Limb (tissue), 2 donors: ENCODE data around the gene FBXO45.
"Not testable (repeated sequence)": the region's sequence is repeated elsewhere in the genome, so short reads cannot be mapped to it uniquely, and the experiment has no call there.

ENCODE experiments used
- DNase-seq, 2 donors: peaks; one replicate each; pipeline ENCODE4 v3.0.0-alpha.2; 2016; ENCODE audit errors: extremely low spot score in 2 of 2

Gene FBXO45

GRCh38 chr3:196568246-196569002 is at the start of gene FBXO45, which contains the start of gene WDR53:
TSS of gene FBXO45 (plus strand) at chr3:196568660. CDS start at chr3:196568985, 325 bp downstream.
TSS of gene WDR53 (minus strand) at chr3:196568554. CDS start at chr3:196561475, 7,079 bp downstream.
- peak; percentile 95 to 96 for DNase-seq

- no peak for DNase-seq
Observed at GRCh38 chr3:196518966-196519717, 49.3 kb upstream of the FBXO45 start.

GRCh38 chr3:196519718-196520082 is 48.8 kb upstream of the FBXO45 start:
- DNase-seq, result no peak

GRCh38 chr3:196521291-196521690 is 47.2 kb upstream of the FBXO45 start:
- not testable (repeated sequence) for DNase-seq

GRCh38 chr3:196523841-196524240 is 44.6 kb upstream of the FBXO45 start:
- DNase-seq, result no peak

GRCh38 chr3:196524527-196524926 is 43.9 kb upstream of the FBXO45 start:
- no peak for DNase-seq

- DNase-seq, result no peak
Observed at GRCh38 chr3:196525141-196525540, 43.3 kb upstream of the FBXO45 start.

GRCh38 chr3:196528639-196529233 is 39.7 kb upstream of the FBXO45 start:
- peak; percentile 33 to 84 for DNase-seq

- no peak for DNase-seq
Observed at GRCh38 chr3:196531418-196531817, 37.0 kb upstream of the FBXO45 start.

GRCh38 chr3:196533260-196533681 is 35.2 kb upstream of the FBXO45 start:
- DNase-seq, result no peak

- peak; percentile 36 to 46 for DNase-seq
Observed at GRCh38 chr3:196537319-196537984, 31.0 kb upstream of the FBXO45 start.

GRCh38 chr3:196541684-196542445 is 26.6 kb upstream of the FBXO45 start:
- no peak for DNase-seq

GRCh38 chr3:196544491-196544992 is 23.9 kb upstream of the FBXO45 start:
- DNase-seq, result no peak

- DNase-seq, result no peak
Observed at GRCh38 chr3:196546537-196546936, 21.9 kb upstream of the FBXO45 start.

- no peak for DNase-seq
Observed at GRCh38 chr3:196547067-196547466, 21.4 kb upstream of the FBXO45 start.

- not testable (repeated sequence) for DNase-seq
Observed at GRCh38 chr3:196549312-196549711, 19.1 kb upstream of the FBXO45 start.

GRCh38 chr3:196550172-196550571 is 18.3 kb upstream of the FBXO45 start:
- DNase-seq, result not testable (repeated sequence)

- DNase-seq, result no peak
Observed at GRCh38 chr3:196552253-196552652, 16.2 kb upstream of the FBXO45 start.

GRCh38 chr3:196553551-196553950 is 14.9 kb upstream of the FBXO45 start:
- DNase-seq, result no peak

GRCh38 chr3:196554205-196554604 is 14.3 kb upstream of the FBXO45 start:
- no peak for DNase-seq

GRCh38 chr3:196555295-196555694 is 13.2 kb upstream of the FBXO45 start:
- DNase-seq, result no peak
